SW480 (cell line): ENCODE results near the gene STPG2.
"Not testable (repeated sequence)": the region's sequence is repeated elsewhere in the genome, so short reads cannot be mapped to it uniquely, and the experiment has no call there.

ENCODE experiments used
- DNase-seq: peaks from one replicate; pipeline ENCODE4 v3.0.0-alpha.2; 2016; ENCODE audit warnings: low spot score

STPG2 gene

GRCh38 chr4:97942951-97943350 lies 200.3 kb downstream of the STPG2 start:
- DNase-seq = no peak

DNA sequence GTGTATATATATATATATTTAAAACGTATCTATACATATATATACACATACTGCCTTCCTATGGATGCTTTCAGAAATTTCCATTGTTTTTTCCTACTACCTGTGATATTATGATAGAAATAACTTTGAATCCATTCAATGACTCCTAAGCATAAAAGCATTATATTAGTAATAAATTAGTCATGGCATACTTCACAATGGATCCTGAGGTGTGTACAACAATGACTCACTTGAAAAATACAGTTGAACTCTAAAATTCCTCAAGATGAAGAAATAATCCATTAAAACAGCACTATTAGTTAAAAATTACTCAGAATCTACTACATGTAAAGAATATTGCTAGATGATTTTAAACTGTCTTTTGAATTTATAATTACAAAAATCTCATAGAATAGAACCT lies 201.1 kb downstream of the STPG2 start:
- no peak for DNase-seq

DNA sequence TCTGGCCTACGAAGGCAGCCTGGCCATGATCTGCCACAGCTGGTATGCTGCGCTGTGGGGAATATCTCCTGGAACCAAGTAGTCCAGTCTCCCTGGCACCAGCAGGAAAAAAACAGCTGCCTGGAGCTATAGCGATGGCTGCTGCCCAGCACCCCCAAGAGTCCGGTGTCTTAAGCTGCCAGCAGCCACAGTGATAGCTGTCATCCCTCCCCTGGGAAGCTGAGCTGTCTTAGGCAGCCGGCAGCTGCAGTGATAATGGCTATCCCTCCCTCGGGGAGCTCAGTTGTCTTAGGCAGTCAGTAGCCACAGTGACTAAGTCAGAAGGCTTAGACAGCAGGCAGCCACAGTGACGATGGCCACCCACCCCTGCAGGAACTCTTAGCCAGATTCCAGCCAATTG lies 205.1 kb downstream of the STPG2 start:
- no peak for DNase-seq

GRCh38 chr4:97924341-97924958 lies 218.8 kb downstream of the STPG2 start:
- DNase-seq = no peak

GRCh38 chr4:97923096-97923495 lies 220.2 kb downstream of the STPG2 start:
- no peak for DNase-seq

DNA sequence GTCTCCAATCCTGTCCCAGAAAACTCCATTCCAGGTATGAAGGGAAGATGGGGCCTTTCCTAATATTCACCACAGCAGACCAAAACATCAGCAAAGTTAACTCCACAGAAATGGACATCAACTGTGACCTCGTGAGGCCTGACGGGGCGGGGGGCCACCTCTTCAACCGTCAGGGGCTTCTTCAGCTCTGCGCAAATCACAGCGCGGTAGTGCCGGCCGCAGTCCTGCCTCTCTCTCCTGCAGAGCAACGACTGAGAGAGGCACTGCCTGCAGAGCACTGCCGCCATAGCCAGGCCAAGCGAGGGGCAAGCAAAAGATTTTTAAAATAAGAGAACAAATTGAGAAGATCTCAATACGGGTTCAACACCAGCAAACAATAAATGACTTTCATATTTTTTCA lies 226.2 kb downstream of the STPG2 start:
- DNase-seq = no peak

- no peak for DNase-seq
Observed at GRCh38 chr4:97912156-97912555, 231.1 kb downstream of the STPG2 start.

DNA sequence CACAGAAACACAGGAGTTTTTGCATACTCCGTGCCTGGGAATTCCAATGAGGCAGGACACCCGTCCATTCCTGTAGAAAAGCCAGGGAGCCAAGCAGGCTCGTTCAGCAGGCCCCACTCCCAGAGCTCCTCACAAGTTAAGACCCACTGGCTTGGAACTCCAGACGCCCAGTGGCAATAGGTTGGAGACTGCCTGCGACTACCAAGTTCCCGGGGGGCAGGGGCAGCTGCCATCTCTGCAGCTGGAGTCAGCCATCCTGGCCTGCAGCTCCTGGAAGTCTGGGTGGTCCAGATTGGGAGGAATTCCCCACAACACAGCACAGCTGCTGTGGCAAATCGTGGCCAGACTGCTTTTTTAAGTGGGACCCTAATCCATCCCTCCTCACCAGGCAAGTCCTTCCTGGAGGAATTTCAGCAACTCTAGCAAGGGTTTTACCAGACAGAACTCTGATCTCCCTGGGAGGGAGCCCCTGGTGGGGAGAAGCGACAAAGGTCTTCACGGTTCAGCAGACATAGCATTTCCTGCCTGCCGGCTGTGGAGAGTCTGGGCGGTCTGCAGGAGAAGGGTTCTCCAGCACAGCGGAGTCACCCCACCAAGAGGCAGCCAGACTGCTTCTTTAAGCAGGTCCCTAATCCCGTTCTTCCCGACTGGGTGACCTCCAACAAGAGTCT lies 231.9 kb downstream of the STPG2 start:
- no peak for DNase-seq

DNA sequence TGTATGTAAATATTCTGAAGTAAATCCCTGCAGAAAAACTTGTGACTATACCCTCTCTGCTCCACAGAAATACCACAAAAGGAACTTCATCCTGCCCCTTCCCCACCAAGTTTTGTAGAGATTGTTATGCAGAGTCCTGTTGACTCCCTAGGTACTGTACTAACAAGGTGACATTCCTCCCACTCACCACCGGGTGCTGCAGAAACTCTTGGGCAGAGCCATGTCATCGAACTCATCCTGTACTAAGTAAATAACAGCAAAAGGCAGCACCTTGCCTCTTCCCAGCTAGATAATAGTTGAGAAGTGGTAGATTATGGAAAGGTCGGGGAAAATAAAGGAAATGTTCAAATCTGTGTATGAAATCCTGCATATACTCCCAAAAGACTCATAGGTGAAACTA lies 233.3 kb downstream of the STPG2 start:
- no peak for DNase-seq

DNA sequence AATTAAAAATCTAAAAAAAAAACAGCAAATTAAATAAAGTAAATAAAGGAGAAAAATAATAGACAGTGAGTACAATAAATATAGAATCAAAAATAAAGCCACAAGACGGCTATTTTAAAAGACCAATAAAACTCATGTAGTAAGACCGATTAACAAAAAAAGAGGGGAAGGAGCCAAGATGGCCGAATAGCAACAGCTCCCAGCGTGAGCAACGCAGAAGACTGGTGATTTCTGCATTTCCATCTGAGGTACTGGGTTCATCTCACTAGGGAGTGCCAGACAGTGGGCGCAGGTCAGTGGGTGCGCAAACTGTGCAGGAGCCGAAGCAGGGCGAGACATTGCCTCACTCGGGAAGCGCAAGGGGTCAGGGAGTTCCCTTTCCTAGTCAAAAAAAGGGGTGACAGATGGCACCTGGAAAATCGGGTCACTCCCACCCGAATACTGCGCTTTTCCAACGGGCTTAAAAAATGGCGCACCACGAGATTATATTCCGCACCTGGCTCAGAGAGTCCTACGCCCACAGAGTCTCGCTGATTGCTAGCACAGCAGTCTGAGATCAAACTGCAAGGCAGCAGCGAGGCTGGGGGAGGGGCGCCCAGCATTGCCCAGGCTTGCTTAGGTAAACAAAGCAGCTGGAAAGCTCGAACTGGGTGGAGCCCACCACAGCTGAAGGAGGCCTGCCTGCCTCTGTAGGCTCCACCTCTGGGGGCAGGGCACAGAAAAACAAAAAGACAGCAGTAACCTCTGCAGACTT lies 239.7 kb downstream of the STPG2 start:
- DNase-seq = not testable (repeated sequence)

DNA sequence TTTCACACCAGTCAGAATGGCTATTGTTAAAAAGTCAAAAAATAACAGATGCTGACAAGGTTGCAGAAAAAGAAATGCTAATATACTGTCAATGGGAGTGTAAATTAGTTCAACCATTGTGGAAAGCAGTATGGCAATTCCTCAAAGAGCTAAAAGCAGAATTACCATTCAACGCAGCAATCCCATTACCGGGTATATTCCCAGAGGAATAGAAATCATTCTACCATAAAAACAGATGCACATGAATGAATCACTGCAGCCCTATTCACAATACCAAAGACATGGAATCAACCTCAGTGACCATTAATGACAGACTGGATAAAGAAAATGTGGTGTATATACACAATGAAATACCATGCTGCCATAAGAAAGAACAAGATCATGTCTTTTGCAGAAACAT lies 243.0 kb downstream of the STPG2 start:
- DNase-seq = no peak

DNA sequence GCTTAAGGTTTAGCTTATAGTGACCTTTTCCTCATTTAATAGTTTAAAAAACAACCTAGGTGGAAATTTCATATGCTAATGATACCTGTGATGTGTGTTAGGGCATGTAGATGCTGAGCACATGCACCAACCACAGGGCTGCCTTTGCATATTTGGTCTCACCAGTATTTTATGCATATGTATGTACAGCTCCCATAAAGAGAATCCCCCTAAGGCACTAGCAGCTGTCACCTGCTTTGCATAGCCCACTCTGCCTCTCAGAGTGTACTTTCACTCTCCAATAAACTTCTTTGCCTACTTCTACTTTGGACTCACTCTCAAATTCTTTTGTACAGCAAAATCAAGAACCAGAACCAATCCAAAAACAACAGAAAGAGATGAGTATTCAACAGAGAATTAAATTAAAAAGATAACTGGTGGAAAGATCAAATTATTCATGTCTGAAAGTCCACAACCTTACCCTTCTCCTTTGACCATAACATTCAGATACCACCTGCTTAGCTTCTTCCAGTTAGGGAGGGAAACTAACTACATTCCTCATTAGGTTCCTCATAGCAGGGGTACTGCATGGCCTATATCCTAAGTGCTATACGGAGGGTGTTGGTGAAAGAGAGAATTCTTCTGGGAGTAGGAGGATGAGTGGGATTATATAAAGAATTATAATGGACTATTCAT lies 250.5 kb downstream of the STPG2 start:
- DNase-seq = no peak

DNA sequence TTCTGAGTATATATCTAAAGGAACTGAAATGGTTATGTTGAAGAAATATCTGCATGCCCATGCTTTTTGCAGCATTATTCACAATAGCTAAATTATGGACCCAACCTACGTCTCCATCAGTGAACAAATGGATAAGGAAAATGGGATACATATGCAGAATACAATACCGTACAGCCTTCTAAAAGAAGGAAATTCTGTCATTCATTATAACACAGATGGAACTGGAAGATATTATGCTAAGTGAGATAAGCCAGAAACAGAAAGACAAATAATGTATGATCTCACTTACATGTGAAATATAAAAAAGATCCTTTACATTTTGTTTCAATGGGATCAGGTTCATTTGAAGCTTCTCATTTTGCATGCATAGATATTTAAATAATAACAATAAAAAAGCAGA lies 263.3 kb downstream of the STPG2 start:
- DNase-seq = no peak

GRCh38 chr4:97868097-97868496 lies 275.2 kb downstream of the STPG2 start:
- no peak for DNase-seq

GRCh38 chr4:97867557-97868091 lies 275.7 kb downstream of the STPG2 start:
- no peak for DNase-seq

GRCh38 chr4:97866821-97867556 lies 276.3 kb downstream of the STPG2 start:
- no peak for DNase-seq

- no peak for DNase-seq
Observed at GRCh38 chr4:97851115-97851514, 292.2 kb downstream of the STPG2 start.

- no peak for DNase-seq
Observed at GRCh38 chr4:97845758-97846157, 297.5 kb downstream of the STPG2 start.

DNA sequence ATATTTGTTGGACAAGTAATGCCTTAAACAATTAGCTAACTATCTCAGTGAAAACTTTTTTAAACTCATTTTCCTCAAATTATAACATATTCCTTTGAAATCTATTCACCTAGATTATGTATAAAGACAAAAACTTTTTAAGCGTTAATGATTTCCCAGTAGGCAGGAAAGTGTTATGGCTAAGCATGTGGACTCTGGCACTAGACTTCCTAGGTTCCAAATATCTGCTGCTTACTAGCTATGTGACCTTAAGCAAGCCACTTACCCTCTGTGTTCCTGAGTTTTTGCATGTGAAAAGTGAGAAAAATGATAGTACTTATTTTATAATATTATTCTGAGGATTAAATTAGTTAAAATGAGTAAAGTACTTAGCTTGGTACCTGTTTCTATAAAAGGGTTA lies 301.8 kb downstream of the STPG2 start:
- DNase-seq = no peak

- DNase-seq = no peak
Observed at GRCh38 chr4:97836662-97837061, 306.6 kb downstream of the STPG2 start.

- no peak for DNase-seq
Observed at GRCh38 chr4:97828646-97829045, 314.6 kb downstream of the STPG2 start.

GRCh38 chr4:97819294-97819693 lies 324.0 kb downstream of the STPG2 start:
- DNase-seq = no peak
